ENCODE measurements around the gene XRN2. TPM values are rescaled to one million over a fixed set of nuclear protein-coding genes. Genes with fewer than 3 reads are reported as not detected.

Gene XRN2
- total RNA-seq, 1 experiment from 2014 or later = 76.8 TPM

- no peak for ATAC-seq
- H3K9ac ChIP-seq (ENCODE audit: low read length) = no peak overlapping the region
- DNase-seq = no peak
- TF ChIP-seq CTCF (conservative IDR thresholded peaks at IDR 0.05; ENCODE audit: low read depth, low read length) (no peak), EZH2 (IDR thresholded peaks at IDR 0.05; ENCODE audit: low read length, unreplicated experiment) (no peak), EZH2phosphoT487 (IDR thresholded peaks at IDR 0.05; ENCODE audit: borderline replicate concordance, low read length) (no peak)
- H4K20me1 ChIP-seq (ENCODE audit: low read length) = no peaks in the 10 kb centered on the region
- H3K4me1 ChIP-seq (ENCODE audit: insufficient read depth, low read length) = no peaks in the 10 kb centered on the region
- ChIA-PET POLR2A (ENCODE audit: unreplicated experiment) (no interaction called here), CTCF (no interaction called here)
- no peaks in the 10 kb centered on the region for H3K9me3 ChIP-seq (ENCODE audit: low read length)
- H3K36me3 ChIP-seq (ENCODE audit: low read depth, low read length) = no peaks in the 10 kb centered on the region
- no peak overlapping the region for H2AFZ ChIP-seq (ENCODE audit: low read length)
- H3K27me3 ChIP-seq (ENCODE audit: low read length) = peaks cover 32% of the 10 kb centered on the region
- no peaks in the 10 kb centered on the region for H3K79me2 ChIP-seq (ENCODE audit: low read length)
- no peak overlapping the region for H3K27ac ChIP-seq (ENCODE audit: low read length)
- BruUV-seq (replicated peaks) = no TSS peak
- intact Hi-C loops (cut with micrococcal nuclease) = no loop called here
- no peak overlapping the region for H3K4me2 ChIP-seq (ENCODE audit: low read length)
- no peaks in the 10 kb centered on the region for H3K9me2 ChIP-seq (replicated peaks; ENCODE audit: low read length)
- no peaks in the 10 kb centered on the region for H3F3A ChIP-seq (ENCODE audit: low read length, unreplicated experiment)
- no peak overlapping the region for H3K4me3 ChIP-seq (ENCODE audit: low read length)
Observed at GRCh38 chr20:21265261-21266190, 37.6 kb upstream of the XRN2 start.

DNA sequence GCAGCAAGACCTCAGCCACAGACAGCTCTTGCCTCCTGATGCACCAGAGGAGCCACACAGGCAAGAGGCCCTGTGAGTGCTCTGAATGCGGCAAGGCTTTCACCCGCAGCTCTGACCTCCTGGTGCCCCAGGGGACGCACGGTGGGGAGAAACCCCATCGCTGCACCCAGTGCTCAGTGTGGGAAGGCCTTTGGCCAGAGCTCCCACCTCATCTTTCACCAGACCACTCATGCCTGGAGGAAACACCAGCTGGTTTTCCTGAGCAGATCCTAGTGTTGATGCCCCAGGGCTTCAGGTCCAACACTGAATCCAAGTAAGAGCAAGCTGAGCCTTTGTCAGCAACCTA, 37.0 kb upstream of the XRN2 start:
- CTCF ChIA-PET = no interaction called here
- no peak overlapping the region for H3K4me3 ChIP-seq (ENCODE audit: low read length)
- BruUV-seq (replicated peaks) = no TSS peak
- no peaks in the 10 kb centered on the region for H3F3A ChIP-seq (ENCODE audit: low read length, unreplicated experiment)
- H2AFZ ChIP-seq (ENCODE audit: low read length) = no peak overlapping the region
- POLR2A ChIA-PET (ENCODE audit: unreplicated experiment) = no interaction called here
- H4K20me1 ChIP-seq (ENCODE audit: low read length) = no peaks in the 10 kb centered on the region
- TF ChIP-seq EZH2 (IDR thresholded peaks at IDR 0.05; ENCODE audit: low read length, unreplicated experiment) = no peak
- H3K27me3 ChIP-seq (ENCODE audit: low read length) = peaks cover 37% of the 10 kb centered on the region
- no peaks in the 10 kb centered on the region for H3K9me2 ChIP-seq (replicated peaks; ENCODE audit: low read length)
- ATAC-seq = no peak
- no peak overlapping the region for H3K4me2 ChIP-seq (ENCODE audit: low read length)
- H3K9me3 ChIP-seq (ENCODE audit: low read length) = no peaks in the 10 kb centered on the region
- no peaks in the 10 kb centered on the region for H3K79me2 ChIP-seq (ENCODE audit: low read length)
- intact Hi-C loops (cut with micrococcal nuclease) = no loop called here
- no peak overlapping the region for H3K27ac ChIP-seq (ENCODE audit: low read length)
- no peak for DNase-seq
- H3K4me1 ChIP-seq (ENCODE audit: insufficient read depth, low read length) = no peaks in the 10 kb centered on the region
- H3K9ac ChIP-seq (ENCODE audit: low read length) = no peak overlapping the region
- H3K36me3 ChIP-seq (ENCODE audit: low read depth, low read length) = no peaks in the 10 kb centered on the region

DNA sequence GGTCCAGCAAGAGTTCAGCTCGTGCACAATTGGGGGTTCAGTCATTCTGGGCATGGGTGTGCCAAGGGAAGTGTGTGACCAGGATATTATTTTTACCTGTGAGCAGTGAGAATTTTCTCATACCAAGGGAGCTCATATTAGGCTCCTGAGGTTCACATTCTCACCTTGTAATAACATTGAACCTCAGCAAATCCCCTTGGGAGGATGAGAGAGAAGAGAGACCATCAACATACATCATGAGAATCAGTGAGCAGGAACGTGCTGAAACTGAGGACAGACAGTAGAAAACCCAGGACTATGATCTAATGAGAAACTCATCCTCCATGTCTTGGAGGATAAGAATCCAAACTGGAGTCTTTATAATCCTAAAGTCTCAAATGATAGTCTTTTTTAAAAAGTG, 33.4 kb upstream of the XRN2 start:
- TF ChIP-seq EZH2 (IDR thresholded peaks at IDR 0.05; ENCODE audit: low read length, unreplicated experiment) (no peak), CTCF (conservative IDR thresholded peaks at IDR 0.05; ENCODE audit: low read depth, low read length) (no peak), EZH2phosphoT487 (IDR thresholded peaks at IDR 0.05; ENCODE audit: borderline replicate concordance, low read length) (no peak)
- ChIA-PET POLR2A (ENCODE audit: unreplicated experiment) (no interaction called here), CTCF (no interaction called here)
- Histone ChIP-seq H3F3A (ENCODE audit: low read length, unreplicated experiment) (no peaks in the 10 kb centered on the region), H3K4me3 (ENCODE audit: low read length) (no peak overlapping the region), H3K9ac (ENCODE audit: low read length) (no peak overlapping the region), H3K27ac (ENCODE audit: low read length) (no peak overlapping the region), H3K4me1 (ENCODE audit: insufficient read depth, low read length) (no peaks in the 10 kb centered on the region), H2AFZ (ENCODE audit: low read length) (no peak overlapping the region), H3K4me2 (ENCODE audit: low read length) (no peak overlapping the region), H3K36me3 (ENCODE audit: low read depth, low read length) (no peaks in the 10 kb centered on the region), H3K79me2 (ENCODE audit: low read length) (no peaks in the 10 kb centered on the region), H3K9me2 (replicated peaks; ENCODE audit: low read length) (no peaks in the 10 kb centered on the region), H3K27me3 (ENCODE audit: low read length) (peaks cover 49% of the 10 kb centered on the region), H3K9me3 (ENCODE audit: low read length) (no peaks in the 10 kb centered on the region), H4K20me1 (ENCODE audit: low read length) (no peaks in the 10 kb centered on the region)
- intact Hi-C loops (cut with micrococcal nuclease) = no loop called here
- BruUV-seq (replicated peaks) = no TSS peak
- DNase-seq (no peak), ATAC-seq (no peak)

Data from PC-3 (cell line).